Measurements from ENCODE around the gene NMRAL1. TPM values are rescaled to one million over a fixed set of nuclear protein-coding genes. Genes with fewer than 3 reads are reported as not detected.

NMRAL1 gene
- total and polyA plus RNA-seq, 2 donors (not counting 1 experiment from before 2014, with no cell fraction given), result 48.6 to 68.8 TPM

- under 1% methylated on average over 88 of the region's 92 CpGs for WGBS (ENCODE audit: insufficient coverage)
These were observed 58.0 kb downstream of the NMRAL1 start, which contains the start of gene CORO7 for GRCh38 chr16:4416200-4417032. CORO7 (minus strand) TSS chr16:4416596; CDS start chr16:4416518, 78 bp downstream.

More at GRCh38 chr16:4416200-4417032, 58.0 kb downstream of the NMRAL1 start, which contains the start of gene CORO7:
- peaks cover 44% of the 10 kb centered on the region for H4K20me1 ChIP-seq (ENCODE audit: control insufficient read depth, insufficient read depth, low read length, poor library complexity, severe bottlenecking)
- peak within 1 kb of the TSS; percentile 95 for H3K9ac ChIP-seq (ENCODE audit: low read length)
- intact Hi-C loops (cut with micrococcal nuclease), result loop anchor here (1.0 to 5.0 kb wide), 8 partner anchors 9 to 699 kb away; partner anchors contain the start of genes DNAJA3, MGRN1, PAM16 and TFAP4
- peak within 1 kb of the TSS; percentile 91 to 95 for H3K27ac ChIP-seq (ENCODE audit: low read length in 2 of 2)
- peak; percentile 90 for ATAC-seq (ENCODE audit: low read depth)
- H3K9me3 ChIP-seq (ENCODE audit: control extremely low read depth in 1 of 3, control insufficient read depth in 2 of 3, insufficient read depth in 1 of 3, low read length in 2 of 3), result no peaks in the 10 kb centered on the region
- H3K4me1 Mint-ChIP-seq, result peaks cover 31% of the 10 kb centered on the region
- peak within 1 kb of the TSS; percentile 95 for H3K27ac Mint-ChIP-seq
- peaks cover 24 to 35% of the 10 kb centered on the region in 2 donors for H3K4me1 ChIP-seq (ENCODE audit: control insufficient read depth in 2 of 2, insufficient read depth in 2 of 2, low read length in 2 of 2)
- H3K36me3 ChIP-seq (replicated peaks in 1 of 2; ENCODE audit: control extremely low read depth in 1 of 2, control insufficient read depth in 1 of 2, extremely low read depth in 1 of 2, insufficient read depth in 2 of 2, low read length in 1 of 2), result peaks cover 0 to 19% of the 10 kb centered on the region in 2 experiments
- CTCF ChIA-PET, result interaction anchor here (0.8 to 10.7 kb wide), 9 partner anchors 14 to 200 kb away, joined by 3 to 108 read pairs (median 4); no protein-coding TSS in a partner anchor
- H3K4me2 ChIP-seq (replicated peaks; ENCODE audit: low read depth, low read length, poor library complexity, severe bottlenecking), result peak within 1 kb of the TSS; percentile 78
- H3K79me2 ChIP-seq (ENCODE audit: control insufficient read depth, insufficient read depth, low read length), result peaks cover 45% of the 10 kb centered on the region
- H3K9me3 Mint-ChIP-seq (ENCODE audit: insufficient read depth), result no peaks in the 10 kb centered on the region
- DNase-seq, result peak; percentile 99
- H3K4me3 Mint-ChIP-seq, result peak within 1 kb of the TSS; percentile 96
- H3K27me3 Mint-ChIP-seq, result no peaks in the 10 kb centered on the region
- H3K27me3 ChIP-seq (replicated peaks in 1 of 4; ENCODE audit: control extremely low read depth in 1 of 4, control insufficient read depth in 3 of 4, insufficient read depth in 4 of 4, low read length in 3 of 4), result no peaks in the 10 kb centered on the region
- TF ChIP-seq EZH2 (IDR thresholded peaks at IDR 0.05; ENCODE audit: borderline replicate concordance, insufficient read depth, low read depth, low read length, poor library complexity, severe bottlenecking) (no peak), CTCF (IDR thresholded peaks at IDR 0.05) (no peak)
- POLR2A ChIA-PET, result interaction anchor here (0.6 to 1.2 kb wide), 7 partner anchors 13 to 213 kb away, joined by 3 to 5 read pairs (median 4); partner anchors contain the start of gene HMOX2
- H2AFZ ChIP-seq (ENCODE audit: insufficient read depth, low read depth, low read length, poor library complexity, severe bottlenecking), result peak within 1 kb of the TSS; percentile 60
- H3K4me3 ChIP-seq (ENCODE audit: control extremely low read depth in 1 of 5, extremely low read depth in 1 of 5, insufficient read depth in 1 of 5, low read depth in 2 of 5, low read length in 4 of 5), result peak within 1 kb of the TSS; percentile 62 to 94 (median 78)

All from B cell (primary cell).